Measurements from ENCODE around the gene CDKN2B-AS1.
"Not testable (repeated sequence)": the region's sequence is repeated elsewhere in the genome, so short reads cannot be mapped to it uniquely, and the experiment has no call there.

The CDKN2B-AS1 gene

DNA sequence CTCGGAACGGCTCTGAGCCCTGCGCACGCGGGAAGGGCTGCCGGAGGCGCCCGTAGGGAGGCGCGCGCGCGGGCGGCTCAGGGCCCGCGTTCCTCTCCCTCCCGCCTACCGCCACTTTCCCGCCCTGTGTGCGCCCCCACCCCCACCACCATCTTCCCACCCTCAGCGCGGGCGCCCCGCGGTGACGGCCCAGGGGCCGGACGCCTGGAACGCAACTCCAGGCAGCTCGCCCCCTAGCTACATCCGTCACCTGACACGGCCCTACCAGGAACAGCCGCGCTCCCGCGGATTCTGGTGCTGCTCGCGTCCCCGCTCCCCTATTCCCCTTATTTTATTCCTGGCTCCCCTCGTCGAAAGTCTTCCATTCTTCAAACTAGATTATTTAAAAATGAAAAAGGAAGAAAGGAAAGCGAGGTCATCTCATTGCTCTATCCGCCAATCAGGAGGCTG lies at the start of gene CDKN2B-AS1:
Gene CDKN2B-AS1 (plus strand): TSS at position 236 of the 450 bp plus-strand sequence.
- no peak for DNase-seq (ENCODE audit: low spot score)

DNA sequence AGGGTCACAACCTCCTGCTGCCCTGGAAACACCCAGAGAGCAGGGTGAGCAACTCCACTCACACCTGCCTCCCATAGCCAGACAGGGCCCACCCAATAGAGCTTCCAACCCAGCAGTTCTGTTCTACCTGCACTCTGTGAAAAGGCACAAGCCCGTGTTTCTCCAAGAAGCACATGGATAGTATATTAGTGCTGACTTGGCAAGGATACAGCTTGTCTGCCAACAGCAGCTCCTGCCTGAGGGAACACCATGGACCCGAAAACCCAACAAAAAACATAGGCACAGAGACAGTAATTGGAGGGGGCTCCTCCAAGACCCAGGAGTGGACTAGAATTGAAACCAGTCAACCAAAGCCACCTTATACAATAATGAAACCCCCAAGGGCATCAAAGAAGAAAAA lies 49.0 kb upstream of the CDKN2B-AS1 start:
- no peak for DNase-seq (ENCODE audit: low spot score)

DNA sequence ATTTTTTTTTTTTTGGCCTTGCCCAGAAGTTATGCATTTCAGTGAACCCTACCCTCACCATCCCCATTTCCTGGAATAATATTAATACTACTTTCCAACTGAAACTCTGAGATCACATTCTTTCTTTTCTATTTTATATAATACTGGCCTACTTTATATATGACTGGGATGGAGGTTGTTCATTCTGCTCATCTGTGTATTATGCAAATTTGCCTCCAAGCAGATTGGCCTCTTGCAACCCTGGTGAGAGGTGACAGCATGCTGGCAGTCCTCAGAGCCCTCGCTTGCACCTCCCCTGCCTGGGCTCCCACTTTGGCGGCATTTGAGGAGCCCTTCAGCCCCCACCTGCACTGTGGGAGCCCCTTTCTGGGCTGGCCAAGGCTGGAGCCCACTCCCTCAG lies 35.8 kb upstream of the CDKN2B-AS1 start:
- DNase-seq (ENCODE audit: low spot score) = no peak

DNA sequence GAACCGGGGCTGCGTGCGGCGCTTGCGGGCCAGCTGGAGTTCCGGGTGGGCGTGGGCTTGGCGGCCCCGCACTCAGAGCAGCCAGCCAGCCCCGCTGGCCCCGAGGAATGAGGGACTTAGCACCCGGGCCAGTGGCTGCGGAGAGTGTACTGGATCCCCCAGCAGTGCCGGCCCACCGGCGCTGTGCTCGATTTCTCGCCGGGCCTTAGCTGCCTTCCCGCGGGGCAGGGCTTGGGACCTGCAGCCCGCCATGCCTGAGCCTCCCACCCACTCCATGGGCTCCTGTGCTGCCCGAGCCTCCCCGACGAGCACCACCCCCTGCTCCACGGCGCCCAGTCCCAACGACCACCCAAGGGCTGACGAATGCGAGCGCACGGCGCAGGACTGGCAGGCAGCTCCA lies 35.3 kb upstream of the CDKN2B-AS1 start:
- DNase-seq (ENCODE audit: low spot score) = not testable (repeated sequence)

DNA sequence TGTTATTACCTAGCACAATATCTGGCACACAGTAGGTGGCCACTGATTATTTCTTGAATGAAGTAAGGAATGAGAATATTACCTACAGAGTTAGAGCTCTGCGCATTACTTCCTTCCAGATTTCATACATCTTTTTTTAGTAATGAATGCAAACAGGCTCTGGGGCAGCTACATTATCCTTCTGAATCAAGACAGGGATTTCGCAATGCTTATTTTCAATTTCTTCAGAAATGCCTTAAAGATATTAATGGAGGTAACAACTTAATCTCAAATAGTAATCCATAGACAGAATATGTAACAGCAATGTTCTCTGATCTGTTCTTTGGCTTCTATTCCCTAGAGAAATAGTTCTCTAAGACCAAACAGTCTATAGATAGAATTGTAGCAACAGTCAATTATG lies 33.0 kb upstream of the CDKN2B-AS1 start:
- DNase-seq (ENCODE audit: low spot score) = no peak

DNA sequence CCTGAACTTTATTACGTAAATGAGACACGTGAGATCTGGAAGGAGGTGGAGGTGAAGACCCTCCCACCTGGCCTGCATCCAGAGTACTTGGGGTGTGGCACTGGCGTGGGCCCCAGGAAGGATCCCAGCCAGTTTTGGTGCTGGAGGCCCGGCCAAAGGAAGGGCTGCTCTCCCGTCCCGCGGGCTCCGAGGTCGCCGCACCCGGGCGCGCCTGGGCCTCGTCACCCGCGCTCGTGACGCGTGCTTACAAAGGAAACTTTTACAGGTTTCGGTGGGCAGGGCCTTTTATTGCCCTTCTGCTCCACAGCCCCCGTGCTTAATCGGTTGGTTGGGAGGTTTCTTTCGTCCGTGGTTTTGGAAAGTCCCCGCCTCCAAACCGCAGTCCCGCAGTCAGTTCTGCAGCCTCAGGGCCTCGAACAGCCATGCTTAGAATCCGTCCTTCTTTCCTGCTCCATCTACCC lies 29.6 kb upstream of the CDKN2B-AS1 start:
- DNase-seq (ENCODE audit: low spot score) = no peak

DNA sequence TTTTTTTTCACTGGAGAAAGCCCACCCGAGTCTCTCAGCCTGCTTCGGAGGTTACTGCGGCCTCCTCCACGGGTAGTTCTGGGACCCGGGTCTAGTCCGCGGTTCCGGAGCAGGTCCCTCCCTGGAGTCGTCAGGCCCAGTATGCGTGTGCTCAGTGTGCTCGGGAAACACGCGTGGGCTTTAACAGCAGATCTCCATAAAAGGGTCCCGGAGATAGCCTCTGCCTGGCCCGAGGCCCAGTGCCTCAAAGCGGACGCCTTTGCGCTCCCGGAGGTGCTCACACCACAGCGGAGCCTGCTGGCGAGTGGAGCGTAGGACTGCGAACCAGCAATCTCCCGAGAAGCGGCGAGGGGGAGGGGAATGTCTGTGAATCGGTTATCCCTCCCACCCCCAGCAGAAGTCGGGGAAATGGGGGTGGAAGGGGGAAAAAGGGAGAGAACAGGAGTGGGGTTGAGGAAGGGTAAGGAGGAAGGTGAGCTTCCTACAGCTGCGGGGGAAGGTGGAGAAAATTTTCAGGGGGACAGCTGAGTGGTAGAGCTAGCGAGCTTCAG lies 29.1 kb upstream of the CDKN2B-AS1 start:
- no peak for DNase-seq (ENCODE audit: low spot score)

DNA sequence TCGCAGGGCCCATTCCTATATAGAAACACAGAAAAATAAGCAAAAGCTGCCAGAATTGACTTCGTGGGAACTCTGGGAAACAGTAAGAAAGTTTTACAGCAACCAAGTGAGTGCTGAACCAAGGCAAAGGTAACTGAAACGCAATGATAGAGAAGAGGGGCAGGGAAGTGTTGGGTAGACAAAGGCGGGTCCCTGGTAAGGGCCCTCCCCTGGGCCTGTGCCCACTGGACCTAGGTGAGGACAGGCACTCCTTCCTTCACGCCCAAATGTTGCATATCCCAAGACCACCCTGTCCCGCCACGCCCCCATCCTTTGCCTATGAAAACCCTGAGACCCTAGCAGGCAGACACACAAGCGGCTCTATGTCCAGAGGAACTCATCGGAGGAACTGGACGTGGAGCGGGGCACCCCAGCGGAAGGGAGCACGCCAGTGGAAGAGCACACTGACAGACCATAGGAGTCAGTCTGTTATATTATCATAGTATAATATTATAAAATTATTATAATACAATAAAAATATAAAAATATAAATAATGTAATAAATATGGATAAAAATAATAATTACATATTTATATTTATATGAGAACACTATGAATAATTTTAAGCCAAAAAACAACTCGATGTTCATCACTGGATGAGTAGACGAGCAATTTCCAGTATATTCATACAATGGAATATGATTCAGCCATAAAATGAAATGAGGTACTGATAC lies 28.3 kb upstream of the CDKN2B-AS1 start:
- DNase-seq (ENCODE audit: low spot score) = no peak

DNA sequence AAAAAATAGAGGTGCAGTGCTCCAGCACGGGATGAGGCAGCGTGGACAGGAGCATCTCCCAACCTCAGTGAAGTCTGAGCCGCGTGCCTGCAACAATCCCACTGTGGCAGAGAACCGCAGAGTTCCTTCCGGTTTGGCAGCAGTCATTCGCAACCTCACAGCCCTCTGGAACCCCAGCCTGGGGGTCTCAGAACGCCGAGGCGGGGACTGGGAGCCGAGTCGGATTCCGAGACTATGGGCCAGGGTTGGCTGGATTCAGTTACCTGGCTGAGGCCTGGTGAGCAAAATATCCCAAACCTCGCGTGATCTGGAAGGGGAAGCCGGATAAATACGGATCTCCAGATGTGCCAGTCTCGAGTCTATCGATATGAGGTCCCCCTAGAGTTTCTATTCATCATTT lies 27.4 kb upstream of the CDKN2B-AS1 start:
- no peak for DNase-seq (ENCODE audit: low spot score)

DNA sequence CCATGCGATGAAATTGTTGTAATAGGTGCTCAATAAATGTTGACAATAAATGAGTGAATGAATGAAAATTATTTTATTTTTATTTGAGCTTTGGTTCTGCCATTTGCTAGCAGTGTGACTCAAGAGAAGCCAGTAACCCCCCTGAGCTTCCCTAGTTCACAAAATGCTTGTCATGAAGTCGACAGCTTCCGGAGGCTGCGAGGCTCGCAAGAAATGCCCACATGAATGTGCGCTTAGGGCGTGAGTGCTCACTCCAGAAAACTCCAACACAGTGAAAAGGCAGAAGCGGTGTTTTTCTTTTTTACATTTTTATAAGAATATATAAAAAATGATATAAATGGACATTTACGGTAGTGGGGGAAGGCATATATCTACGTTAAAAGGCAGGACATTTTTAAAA lies 26.9 kb upstream of the CDKN2B-AS1 start:
- DNase-seq (ENCODE audit: low spot score) = no peak

DNA sequence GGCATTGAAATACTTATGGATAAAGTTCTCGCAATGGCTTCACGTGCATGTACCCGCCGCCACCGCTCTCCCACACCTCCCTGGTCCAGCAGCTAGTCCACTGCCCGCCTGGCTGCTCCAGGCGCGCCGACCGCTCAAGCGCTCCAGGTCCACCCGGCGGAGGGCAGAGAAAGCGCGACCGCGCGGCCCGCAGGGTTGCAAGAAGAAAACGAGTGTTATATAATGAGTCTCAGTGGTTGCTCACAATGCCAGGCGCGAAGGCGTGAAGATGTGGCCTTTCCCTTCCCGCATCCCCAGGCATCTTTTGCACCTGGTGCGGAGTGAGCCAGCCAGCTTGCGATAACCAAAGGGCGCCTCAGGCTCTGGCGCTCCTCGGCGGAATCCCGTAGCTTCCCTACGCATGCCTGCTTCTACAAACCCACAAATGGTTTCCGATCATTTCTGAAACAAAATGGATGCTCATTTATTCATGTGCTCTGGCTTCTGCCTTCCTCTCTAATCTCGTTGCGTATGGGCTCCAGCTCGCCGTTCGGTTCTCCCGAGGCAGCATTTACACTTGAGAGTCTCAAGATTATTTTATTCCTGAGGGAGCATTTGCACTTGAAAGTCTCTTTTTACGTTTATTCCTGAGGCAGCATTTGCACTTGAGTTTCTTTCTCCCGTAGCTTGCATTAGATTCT lies 26.1 kb upstream of the CDKN2B-AS1 start:
- DNase-seq (ENCODE audit: low spot score) = no peak

DNA sequence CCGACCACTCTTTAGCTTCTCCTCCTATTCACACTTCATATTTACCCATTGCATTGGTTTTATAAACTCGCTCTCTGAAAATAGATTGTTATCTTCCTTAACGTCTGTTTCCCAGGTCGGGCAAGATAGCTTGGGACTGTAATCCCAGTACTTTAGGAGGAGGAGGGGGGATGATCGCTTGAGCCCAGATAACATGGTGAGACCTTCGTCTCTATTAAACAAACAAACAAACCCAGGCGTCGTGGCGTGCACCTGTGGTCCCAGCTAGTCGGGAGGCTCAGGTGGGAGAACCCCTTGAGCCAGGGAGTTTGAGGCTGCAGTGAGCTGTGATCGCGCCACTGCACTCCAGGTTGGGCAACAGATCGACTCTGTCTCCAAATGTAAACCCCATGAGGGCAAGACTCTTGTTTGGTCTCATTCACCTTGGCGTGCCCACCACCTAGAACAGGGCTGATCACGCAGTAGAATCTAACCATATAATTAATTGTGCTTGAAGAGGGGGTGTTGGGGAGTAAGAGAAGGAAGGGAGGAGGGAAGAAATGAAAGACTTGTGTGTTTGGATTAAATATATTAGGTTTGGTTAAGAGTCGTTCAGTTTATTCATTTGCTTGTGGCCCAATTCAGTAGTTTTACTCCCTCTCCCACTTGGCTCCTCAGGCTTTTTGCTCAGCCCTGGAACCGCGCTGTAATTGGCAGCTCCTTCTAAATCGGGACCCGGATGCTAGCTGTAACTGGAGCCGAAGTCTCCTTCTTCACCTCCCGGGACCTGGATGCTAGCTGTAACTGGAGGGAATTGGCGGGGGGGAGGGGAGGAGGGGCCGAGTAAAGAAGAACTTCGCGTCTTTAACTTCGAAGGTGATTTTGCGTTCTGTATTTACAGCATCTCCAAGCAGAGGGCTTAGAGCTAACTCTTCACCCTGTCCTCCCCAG lies 25.3 kb upstream of the CDKN2B-AS1 start:
- no peak for DNase-seq (ENCODE audit: low spot score)

DNA sequence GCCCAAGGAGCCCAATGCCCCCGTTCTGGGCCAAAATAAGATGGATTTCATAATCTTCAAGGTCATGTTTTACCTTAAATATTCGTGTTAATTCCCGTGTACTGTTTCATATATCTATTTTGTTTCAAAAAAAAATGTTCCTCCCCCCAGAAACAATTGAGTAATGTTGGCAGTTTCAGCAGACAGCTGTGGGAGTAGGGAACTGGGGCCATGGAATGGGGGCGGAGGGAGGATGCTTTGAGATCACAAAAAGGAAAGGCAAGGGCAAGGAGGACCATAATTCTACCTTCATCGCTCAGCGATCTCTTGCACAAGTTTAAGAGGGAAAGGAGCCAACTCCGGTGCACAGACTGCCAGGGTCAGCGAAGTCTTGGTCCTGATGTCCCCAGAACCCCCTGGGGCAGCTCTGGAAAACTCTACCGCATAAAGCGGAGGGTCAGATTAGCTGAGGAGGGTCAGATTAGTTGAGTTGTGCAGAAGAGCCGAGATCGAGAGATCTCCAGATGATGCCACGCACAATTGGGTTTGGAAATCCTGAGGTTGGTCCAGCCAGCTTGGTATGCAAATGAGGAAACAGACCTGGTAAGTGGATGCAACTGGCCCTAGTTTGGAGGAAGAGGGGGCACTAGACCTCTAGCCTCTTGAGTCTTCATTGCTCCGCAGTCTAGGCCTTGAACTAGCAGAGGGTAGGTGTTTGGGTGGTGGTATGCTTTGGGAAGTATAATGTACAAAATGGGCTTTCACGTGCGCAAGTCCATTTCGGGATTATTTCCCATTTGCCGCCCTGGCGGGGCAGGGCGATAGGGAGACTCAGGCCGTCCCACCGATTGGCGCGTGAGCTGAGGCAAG lies 24.4 kb upstream of the CDKN2B-AS1 start:
- DNase-seq (ENCODE audit: low spot score) = no peak

DNA sequence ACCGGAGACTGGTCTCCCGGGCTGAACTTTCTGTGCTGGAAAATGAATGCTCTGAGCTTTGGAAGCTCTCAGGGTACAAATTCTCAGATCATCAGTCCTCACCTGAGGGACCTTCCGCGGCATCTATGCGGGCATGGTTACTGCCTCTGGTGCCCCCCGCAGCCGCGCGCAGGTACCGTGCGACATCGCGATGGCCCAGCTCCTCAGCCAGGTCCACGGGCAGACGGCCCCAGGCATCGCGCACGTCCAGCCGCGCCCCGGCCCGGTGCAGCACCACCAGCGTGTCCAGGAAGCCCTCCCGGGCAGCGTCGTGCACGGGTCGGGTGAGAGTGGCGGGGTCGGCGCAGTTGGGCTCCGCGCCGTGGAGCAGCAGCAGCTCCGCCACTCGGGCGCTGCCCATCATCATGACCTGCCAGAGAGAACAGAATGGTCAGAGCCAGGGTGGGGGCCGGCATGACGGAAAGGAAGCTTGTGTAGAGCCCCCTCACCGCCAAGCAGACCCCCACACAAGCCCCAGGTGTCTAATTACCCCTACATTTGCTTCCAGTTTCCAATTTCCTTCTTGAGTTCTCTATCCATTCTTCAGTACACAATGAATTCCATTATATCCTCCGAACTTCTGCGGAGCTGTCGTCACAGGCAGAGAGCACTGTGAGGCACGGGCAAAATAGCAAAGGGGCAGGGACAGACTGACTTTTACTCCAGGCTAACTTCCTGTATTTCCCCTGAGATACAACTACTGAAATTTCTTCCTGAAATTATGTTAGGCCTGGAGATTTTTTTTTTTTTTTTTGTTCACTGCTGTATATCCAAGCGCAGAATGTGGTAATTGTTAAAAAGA lies 23.6 kb upstream of the CDKN2B-AS1 start:
- DNase-seq (ENCODE audit: low spot score) = no peak

DNA sequence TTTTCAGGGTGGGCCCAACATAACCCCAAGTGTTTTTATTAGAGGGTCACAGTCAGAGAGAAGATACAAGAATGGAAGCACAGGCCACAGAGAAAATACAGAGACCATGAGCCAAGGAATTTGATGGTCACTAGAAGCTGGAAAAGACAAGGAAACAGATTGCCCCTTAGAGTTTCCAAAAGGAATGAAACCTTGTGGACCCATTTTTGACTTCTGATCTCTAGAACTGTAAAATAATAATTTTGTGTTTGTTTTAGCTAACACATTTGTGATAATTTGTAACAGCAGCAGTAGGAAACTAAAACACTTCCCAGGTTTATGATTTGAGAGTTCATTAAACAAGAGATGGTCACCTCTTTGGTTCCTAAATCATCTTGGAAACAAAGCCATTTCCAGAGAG lies 22.2 kb upstream of the CDKN2B-AS1 start:
- DNase-seq (ENCODE audit: low spot score) = no peak

DNA sequence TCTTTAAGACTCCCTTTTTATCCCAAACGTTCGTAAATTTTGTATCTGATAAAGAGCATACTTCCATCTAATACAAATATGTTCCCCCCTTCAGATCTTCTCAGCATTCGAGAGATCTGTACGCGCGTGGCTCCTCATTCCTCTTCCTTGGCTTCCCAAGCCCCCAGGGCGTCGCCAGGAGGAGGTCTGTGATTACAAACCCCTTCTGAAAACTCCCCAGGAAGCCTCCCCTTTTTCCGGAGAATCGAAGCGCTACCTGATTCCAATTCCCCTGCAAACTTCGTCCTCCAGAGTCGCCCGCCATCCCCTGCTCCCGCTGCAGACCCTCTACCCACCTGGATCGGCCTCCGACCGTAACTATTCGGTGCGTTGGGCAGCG lies 20.3 kb upstream of the CDKN2B-AS1 start:
- DNase-seq (ENCODE audit: low spot score) = no peak

DNA sequence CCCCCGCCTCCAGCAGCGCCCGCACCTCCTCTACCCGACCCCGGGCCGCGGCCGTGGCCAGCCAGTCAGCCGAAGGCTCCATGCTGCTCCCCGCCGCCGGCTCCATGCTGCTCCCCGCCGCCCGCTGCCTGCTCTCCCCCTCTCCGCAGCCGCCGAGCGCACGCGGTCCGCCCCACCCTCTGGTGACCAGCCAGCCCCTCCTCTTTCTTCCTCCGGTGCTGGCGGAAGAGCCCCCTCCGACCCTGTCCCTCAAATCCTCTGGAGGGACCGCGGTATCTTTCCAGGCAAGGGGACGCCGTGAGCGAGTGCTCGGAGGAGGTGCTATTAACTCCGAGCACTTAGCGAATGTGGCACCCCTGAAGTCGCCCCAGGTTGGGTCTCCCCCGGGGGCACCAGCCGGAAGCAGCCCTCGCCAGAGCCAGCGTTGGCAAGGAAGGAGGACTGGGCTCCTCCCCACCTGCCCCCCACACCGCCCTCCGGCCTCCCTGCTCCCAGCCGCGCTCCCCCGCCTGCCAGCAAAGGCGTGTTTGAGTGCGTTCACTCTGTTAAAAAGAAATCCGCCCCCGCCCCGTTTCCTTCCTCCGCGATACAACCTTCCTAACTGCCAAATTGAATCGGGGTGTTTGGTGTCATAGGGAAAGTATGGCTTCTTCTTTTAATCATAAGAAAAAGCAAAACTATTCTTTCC lies 19.7 kb upstream of the CDKN2B-AS1 start:
- no peak for DNase-seq (ENCODE audit: low spot score)

DNA sequence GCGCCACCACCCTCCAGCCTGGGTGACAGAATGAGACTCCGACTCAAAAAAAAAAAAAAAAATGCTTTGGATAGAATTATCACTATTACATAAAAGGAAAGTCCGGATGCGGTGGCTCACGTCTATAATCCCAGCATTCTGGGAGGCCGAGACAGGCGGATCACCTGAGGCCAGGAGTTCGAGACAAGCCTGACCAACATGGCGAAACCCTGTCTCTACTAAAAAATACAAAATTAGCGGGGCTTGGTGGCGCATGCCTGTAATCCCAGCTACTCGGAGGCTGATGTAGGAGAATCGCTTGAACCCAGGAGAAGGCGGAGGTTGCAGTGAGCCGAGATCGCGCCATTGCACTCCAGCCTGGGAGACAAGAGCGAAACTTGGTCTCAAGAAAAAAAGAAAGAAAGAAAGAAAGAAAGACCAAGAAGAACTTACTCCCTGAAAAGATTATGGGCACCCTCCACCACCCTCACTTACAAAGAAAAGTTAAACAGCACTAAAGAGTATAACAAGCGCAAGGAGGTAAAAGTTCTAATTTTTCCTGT lies 18.2 kb upstream of the CDKN2B-AS1 start:
- no peak for DNase-seq (ENCODE audit: low spot score)

DNA sequence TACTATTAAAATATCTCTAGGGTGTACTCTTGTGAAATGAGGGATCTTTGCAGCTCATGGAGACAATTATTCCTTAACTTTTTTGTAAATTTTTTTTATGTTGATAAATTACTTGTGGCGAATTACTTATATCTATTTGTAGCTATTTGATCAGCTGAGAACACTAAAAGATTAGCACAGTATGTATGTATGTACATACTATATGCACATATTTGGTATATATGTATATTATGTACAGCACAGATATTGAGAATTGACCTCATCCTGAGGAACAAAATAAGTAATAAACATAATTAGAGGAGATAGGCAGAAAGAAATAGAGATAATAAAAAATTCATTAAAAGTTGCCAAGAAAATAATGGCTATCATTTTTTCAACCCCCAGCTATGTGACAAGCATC lies 12.2 kb upstream of the CDKN2B-AS1 start:
- DNase-seq (ENCODE audit: low spot score) = no peak

Measured in cerebellar cortex (tissue), 1 donor.